Measurements from ENCODE around the gene GNAI2. TPM values are rescaled to one million over a fixed set of nuclear protein-coding genes. Genes with fewer than 3 reads are reported as not detected.

Gene GNAI2
- total RNA-seq, 4 donors from 2014 or later = 208 to 300 (median 249) TPM

- no peak for TF ChIP-seq CTCF (IDR thresholded peaks at IDR 0.05; ENCODE audit: low read depth)
Observed at GRCh38 chr3:50238549-50239026, 2.6 kb downstream of the GNAI2 start.

GRCh38 chr3:50239649-50240048 lies 3.6 kb downstream of the GNAI2 start:
- TF ChIP-seq CTCF (IDR thresholded peaks at IDR 0.05; ENCODE audit: low read depth) = no peak

- no peak for TF ChIP-seq CTCF (IDR thresholded peaks at IDR 0.05; ENCODE audit: low read depth)
Observed at GRCh38 chr3:50241163-50241562, 5.2 kb downstream of the GNAI2 start.

- no peak for TF ChIP-seq CTCF (IDR thresholded peaks at IDR 0.05; ENCODE audit: low read depth)
Observed at GRCh38 chr3:50241713-50242380, 5.8 kb downstream of the GNAI2 start.

- TF ChIP-seq CTCF (IDR thresholded peaks at IDR 0.05; ENCODE audit: low read depth) = no peak
Observed at GRCh38 chr3:50242381-50242770, 6.4 kb downstream of the GNAI2 start.

- no peak for TF ChIP-seq CTCF (IDR thresholded peaks at IDR 0.05; ENCODE audit: low read depth)
Observed at GRCh38 chr3:50242851-50243542, 7.0 kb downstream of the GNAI2 start.

- TF ChIP-seq CTCF (IDR thresholded peaks at IDR 0.05; ENCODE audit: low read depth) = no peak
Observed at GRCh38 chr3:50243543-50243895, 7.5 kb downstream of the GNAI2 start.

Measured in subcutaneous adipose tissue (tissue), 4 donors.